ENCODE results near the gene FCGBP. TPM values are rescaled to one million over a fixed set of nuclear protein-coding genes. Genes with fewer than 3 reads are reported as not detected.

FCGBP gene
- total RNA-seq, 1 donor from 2014 or later = 0.17 TPM

GRCh38 chr19:39970675-39971379 lies 36.4 kb upstream of the FCGBP start, which contains the start of gene PSMC4:
Gene PSMC4 (plus strand): TSS chr19:39971165. CDS start chr19:39971203, 38 bp downstream.
- H3K36me3 ChIP-seq (ENCODE audit: control insufficient read depth, insufficient read depth, low read length) = peaks cover 6% of the 10 kb centered on the region
- TF ChIP-seq CTCF (IDR thresholded peaks at IDR 0.05; ENCODE audit: insufficient read depth, low read length, poor library complexity, severe bottlenecking) = peak; percentile 89
- peak within 1 kb of the TSS; percentile 72 for H3K4me3 ChIP-seq (ENCODE audit: low read depth, low read length)
- peak; percentile 98 for DNase-seq (ENCODE audit: low read depth)
- no peaks in the 10 kb centered on the region for H3K27me3 ChIP-seq (ENCODE audit: control insufficient read depth, insufficient read depth, low read length)

GRCh38 chr19:39970425-39970674 lies 35.9 kb upstream of the FCGBP start:
- H3K27me3 ChIP-seq (ENCODE audit: control insufficient read depth, insufficient read depth, low read length) = no peaks in the 10 kb centered on the region
- DNase-seq (ENCODE audit: low read depth) = no peak
- no peak for TF ChIP-seq CTCF (IDR thresholded peaks at IDR 0.05; ENCODE audit: insufficient read depth, low read length, poor library complexity, severe bottlenecking)
- H3K36me3 ChIP-seq (ENCODE audit: control insufficient read depth, insufficient read depth, low read length) = peaks cover 6% of the 10 kb centered on the region
- peak overlapping the region; percentile 53 for H3K4me3 ChIP-seq (ENCODE audit: low read depth, low read length)

- no peak for TF ChIP-seq CTCF (IDR thresholded peaks at IDR 0.05; ENCODE audit: insufficient read depth, low read length, poor library complexity, severe bottlenecking)
- Histone ChIP-seq H3K27me3 (ENCODE audit: control insufficient read depth, insufficient read depth, low read length) (no peaks in the 10 kb centered on the region), H3K36me3 (ENCODE audit: control insufficient read depth, insufficient read depth, low read length) (peaks cover 6% of the 10 kb centered on the region), H3K4me3 (ENCODE audit: low read depth, low read length) (peak overlapping the region; percentile 53)
- no peak for DNase-seq (ENCODE audit: low read depth)
Measured at GRCh38 chr19:39969681-39970424, 35.4 kb upstream of the FCGBP start.

GRCh38 chr19:39969266-39969665 lies 34.8 kb upstream of the FCGBP start:
- no peaks in the 10 kb centered on the region for H3K27me3 ChIP-seq (ENCODE audit: control insufficient read depth, insufficient read depth, low read length)
- TF ChIP-seq CTCF (IDR thresholded peaks at IDR 0.05; ENCODE audit: insufficient read depth, low read length, poor library complexity, severe bottlenecking) = no peak
- DNase-seq (ENCODE audit: low read depth) = no peak

GRCh38 chr19:39968789-39969188 lies 34.4 kb upstream of the FCGBP start:
- DNase-seq (ENCODE audit: low read depth) = no peak

More at GRCh38 chr19:39969266-39969665, 34.8 kb upstream of the FCGBP start:
- no peak overlapping the region for H3K4me3 ChIP-seq (ENCODE audit: low read depth, low read length)
- peaks cover 3% of the 10 kb centered on the region for H3K36me3 ChIP-seq (ENCODE audit: control insufficient read depth, insufficient read depth, low read length)

More at GRCh38 chr19:39968789-39969188, 34.4 kb upstream of the FCGBP start:
- no peak overlapping the region for H3K4me3 ChIP-seq (ENCODE audit: low read depth, low read length)
- H3K27me3 ChIP-seq (ENCODE audit: control insufficient read depth, insufficient read depth, low read length) = no peaks in the 10 kb centered on the region
- TF ChIP-seq CTCF (IDR thresholded peaks at IDR 0.05; ENCODE audit: insufficient read depth, low read length, poor library complexity, severe bottlenecking) = no peak
- no peaks in the 10 kb centered on the region for H3K36me3 ChIP-seq (ENCODE audit: control insufficient read depth, insufficient read depth, low read length)
